HG02610 (cell line): Measurements from ENCODE around the gene MED17.
A peak's percentile ranks its signal among the peaks of the same experiment; 100 is the strongest.
"Not testable (repeated sequence)": the region's sequence is repeated elsewhere in the genome, so short reads cannot be mapped to it uniquely, and the experiment has no call there.

ENCODE experiments used
- ATAC-seq: cut with Tn5 transposase; IDR thresholded peaks from one replicate; pipeline ENCODE4 v1.9.1; 2021; ENCODE audit warnings: mild to moderate bottlenecking, moderate library complexity; ENCODE audit not compliant: unreplicated experiment

MED17 gene, protein sequence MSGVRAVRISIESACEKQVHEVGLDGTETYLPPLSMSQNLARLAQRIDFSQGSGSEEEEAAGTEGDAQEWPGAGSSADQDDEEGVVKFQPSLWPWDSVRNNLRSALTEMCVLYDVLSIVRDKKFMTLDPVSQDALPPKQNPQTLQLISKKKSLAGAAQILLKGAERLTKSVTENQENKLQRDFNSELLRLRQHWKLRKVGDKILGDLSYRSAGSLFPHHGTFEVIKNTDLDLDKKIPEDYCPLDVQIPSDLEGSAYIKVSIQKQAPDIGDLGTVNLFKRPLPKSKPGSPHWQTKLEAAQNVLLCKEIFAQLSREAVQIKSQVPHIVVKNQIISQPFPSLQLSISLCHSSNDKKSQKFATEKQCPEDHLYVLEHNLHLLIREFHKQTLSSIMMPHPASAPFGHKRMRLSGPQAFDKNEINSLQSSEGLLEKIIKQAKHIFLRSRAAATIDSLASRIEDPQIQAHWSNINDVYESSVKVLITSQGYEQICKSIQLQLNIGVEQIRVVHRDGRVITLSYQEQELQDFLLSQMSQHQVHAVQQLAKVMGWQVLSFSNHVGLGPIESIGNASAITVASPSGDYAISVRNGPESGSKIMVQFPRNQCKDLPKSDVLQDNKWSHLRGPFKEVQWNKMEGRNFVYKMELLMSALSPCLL

DNA sequence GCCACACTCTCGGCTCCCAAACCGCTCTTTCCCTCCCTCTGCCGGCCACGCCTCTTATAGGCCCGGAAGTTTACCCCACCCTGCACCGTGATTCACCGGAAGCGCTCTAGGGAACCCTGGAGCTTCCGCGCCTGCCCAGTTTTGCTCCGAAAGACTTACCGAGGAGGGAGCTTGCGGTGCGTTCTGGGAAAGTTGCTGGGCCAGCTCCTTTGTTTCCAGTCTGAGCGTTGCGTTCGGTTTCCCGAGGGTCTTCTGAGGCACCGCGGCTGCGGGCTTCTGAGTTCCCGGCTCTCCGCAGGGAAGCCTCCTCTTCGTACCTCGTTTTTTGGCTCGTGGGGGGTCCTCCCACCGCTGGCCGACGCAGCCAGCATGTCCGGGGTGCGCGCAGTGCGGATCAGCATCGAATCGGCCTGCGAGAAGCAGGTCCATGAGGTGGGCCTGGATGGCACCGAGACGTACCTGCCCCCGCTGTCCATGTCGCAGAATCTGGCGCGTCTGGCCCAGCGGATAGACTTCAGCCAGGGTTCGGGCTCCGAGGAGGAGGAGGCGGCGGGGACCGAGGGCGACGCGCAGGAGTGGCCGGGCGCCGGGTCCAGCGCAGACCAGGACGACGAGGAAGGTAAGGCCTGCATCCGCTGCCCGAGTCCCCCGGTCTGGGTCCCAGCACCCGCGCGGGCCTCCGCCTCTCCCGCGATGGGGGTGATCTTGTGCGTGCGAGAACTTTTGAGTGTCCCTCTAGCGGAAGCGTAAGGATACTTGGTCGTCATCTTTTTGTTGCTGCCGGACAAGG is at the start of gene MED17:
MED17 (plus strand) TSS at position 138 of the 790 bp plus-strand sequence; CDS start at position 370, 232 bp downstream.
- ATAC-seq = peak; percentile 97

DNA sequence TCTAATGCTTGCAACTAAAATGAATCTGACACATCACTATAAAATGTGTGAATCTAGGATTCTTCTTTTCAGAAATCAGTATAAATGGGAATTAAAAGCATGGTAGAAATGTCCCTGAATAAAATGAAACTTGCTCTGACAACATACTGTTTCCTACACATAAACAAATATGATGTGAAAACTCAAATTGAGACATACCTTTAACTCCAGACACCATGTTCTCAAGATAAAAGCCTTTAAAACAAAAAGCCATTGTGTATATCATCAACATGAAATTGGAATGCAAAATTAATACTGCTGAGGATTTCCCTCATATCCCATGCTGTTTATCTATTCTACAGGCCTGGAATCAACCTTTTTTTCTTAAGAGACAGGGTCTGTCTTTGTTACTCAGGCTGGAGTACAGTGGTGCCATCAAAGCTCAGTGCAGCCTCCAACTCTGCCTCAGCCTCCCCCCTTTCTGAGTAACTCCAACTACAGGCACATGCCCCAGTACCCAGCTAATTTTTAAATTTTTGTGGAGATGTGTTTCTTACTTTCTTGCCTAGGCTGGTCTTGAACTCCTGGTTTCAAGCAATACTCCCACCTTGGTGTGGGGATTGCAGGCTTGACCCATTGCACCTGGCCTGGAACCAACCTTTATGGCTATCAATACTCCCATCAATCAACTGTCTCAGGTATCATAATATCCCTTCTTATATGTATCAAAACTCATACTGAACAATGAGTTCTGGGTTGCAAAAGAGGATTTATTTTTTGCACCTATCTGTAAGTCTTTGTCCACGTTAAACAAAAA is 49.5 kb upstream of the MED17 start:
- no peak for ATAC-seq

DNA sequence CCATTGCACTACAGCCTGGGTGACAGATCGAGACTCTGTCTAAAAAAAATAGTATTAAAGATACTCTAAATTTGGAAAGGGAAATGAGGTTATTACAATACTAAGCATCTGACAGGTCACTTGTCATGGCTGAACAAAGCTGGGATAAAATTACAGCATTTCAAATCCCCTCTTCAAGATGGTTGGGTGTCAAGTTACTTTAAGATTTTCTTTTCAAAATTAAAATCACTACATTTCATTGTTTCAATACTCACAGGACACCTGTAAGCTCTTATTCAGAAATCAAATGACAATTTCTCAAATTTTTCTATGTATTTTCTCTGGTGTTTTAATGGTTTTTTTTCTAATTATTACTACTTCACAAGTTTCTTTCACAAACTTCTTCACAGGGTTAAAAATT is 48.5 kb upstream of the MED17 start:
- ATAC-seq = no peak

DNA sequence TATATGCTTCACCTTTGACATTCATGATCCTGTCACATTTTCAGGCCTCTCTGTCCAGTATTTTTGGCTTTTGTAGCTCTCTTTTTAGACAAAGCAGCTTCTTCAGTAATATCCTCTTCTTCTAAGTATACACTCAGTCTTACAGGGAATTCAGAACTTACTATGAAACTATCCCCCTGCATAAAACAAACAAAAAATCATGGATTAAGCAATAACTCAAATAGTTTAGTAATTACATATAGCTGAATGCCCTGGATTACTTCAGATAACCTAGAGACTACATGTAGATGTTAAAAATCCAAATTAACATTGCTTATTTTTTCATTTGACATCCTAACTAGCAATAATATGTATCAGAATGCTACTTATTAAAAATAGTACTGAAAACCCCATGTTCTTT is 48.0 kb upstream of the MED17 start:
- no peak for ATAC-seq

DNA sequence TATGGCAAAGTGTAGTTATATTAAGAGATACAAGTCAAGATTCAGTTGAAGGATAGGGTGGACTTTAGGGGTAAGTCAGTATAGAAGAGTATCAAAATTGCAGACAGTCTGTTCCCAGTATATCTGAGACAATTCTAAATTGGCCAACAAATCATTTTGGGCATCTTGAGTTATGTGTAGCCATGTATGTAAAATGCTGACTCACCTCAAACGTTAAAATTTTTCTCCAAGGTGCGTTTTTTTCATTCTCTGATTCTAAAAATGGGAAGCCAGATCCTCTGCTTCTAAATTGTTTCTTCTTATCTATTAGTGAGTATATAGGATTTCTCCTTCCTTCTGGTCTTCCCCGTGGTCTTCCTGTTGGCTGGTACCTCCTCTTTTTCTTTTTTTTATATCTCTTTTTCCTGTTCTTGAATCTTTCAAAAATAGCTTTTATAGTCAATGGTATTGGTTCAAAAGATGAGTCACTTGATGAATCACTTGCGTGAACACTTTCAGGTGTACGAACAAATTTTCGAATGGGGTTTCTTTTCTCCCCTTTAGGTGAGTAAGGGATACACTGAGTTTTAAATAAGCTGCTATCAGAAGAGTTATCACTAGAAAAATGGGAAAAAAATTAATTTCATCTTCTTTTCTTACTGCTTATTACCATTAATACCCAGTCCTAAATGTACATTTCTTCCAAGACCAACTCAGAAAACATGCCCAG is 46.0 kb upstream of the MED17 start:
- no peak for ATAC-seq

DNA sequence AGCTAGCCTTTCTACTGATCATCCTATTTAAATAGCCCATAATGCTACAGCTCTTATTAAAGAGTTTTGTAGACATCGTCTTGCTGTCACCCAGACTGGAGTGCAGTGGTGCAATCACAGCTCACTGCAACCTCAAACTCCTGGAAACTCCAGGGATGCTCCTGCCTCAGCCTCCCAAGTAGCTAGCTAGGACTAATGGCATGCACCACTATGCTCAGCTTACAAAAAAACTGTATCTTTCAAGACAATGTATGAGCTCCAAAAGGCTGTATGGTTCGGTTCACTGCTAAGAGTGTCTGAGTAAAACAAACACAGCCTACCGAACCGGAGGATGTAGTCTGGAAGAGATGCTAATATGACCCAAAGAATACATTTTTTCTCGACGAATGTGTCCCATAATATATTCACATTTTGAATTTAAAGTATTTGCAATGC is 45.4 kb upstream of the MED17 start:
- no peak for ATAC-seq

DNA sequence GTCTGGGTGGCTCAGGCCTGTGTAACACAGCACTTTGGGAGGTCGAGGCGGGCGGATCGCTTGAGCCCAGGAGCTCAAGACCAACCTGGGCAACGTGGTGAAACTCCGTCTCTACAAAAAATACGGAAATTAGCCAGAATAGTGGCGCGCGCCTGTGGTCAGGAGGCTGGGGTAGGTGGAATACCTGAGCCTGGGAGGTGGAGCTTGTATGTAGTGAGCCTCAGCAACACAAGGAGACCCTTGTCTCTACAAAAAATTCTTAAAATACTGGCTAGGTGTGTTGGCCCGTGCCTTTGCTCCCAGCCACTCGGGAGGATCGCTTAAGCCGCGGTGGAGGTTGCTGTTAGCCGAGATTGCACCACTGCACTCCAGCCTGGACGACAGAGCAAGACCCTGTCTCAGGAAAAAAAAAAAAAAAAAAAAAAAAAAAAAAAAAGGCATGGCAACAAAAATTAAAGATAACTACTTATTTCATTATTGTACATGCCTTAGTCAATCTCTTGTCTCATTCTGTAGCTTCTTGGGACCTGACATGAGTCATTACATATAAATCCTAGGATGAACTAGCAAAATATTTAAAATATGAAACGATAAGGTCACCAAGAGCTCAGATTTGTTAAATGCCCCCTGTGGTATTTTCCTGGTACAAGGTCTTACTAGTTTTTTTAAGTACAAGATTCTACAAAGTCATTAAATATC is 43.9 kb upstream of the MED17 start:
- ATAC-seq = no peak

DNA sequence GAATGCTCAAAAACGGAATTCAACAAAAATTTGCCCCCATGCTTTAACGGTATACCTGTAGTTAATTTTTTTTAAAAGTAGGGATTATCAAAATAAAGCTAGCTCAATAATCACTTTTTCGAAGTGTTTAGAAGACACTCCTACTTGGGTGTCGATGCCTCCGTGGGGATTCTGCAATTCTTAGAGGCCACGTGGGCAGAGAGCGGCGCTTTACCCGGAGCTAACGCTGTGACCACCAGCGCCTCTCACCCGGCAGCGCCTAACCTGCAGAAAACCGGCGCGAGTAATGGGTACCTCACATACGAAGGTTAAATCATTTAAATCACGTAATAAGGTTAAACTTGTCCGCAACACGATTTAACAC is 43.4 kb upstream of the MED17 start:
- peak; percentile 38 for ATAC-seq

DNA sequence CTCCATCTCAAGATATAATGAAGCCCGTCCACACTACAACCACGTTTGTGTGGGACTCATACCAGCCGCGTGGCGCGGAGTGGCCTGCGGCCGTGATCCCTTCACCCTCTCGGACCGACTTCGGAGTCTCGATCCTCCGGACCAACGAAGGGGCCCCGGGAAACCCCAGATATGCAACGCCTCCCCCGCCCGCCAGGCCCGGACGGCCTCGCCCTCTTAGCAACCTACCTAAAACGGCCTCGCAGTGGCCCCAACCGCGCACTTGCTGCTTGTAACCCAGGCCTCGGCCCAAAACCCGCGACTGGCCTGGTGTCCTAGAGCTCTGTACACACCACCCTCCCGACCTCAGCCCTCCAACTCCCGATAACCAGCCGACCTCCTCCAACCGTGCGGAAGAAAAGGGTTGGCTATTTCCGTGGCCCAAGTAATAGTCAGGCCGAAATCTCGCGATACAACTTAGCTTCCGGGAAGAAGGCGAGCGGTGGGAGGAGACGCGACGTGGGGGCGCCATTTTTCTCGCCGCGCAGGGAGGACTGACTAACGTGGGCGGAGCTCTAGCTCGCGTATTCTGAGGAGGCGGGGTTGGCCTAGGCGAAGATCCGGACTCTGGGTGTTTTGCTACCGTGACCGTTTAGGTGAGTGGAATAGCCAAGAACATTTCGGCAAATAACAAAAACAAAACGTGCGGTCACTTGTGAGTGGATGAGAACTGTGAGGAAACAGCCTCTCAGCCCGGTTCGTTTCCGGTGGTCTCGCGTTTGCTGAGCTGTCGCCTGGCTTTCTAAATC is 42.8 kb upstream of the MED17 start, which contains the start of the genes C11orf54 and TAF1D:
C11orf54 (plus strand) TSS at position 579 of the 788 bp plus-strand sequence. CDS start 5,722 bp downstream, outside the sequence.
TAF1D (minus strand) TSS at position 402 of the 788 bp plus-strand sequence. CDS start 2,191 bp downstream, outside the sequence.
- ATAC-seq = peak; percentile 84

DNA sequence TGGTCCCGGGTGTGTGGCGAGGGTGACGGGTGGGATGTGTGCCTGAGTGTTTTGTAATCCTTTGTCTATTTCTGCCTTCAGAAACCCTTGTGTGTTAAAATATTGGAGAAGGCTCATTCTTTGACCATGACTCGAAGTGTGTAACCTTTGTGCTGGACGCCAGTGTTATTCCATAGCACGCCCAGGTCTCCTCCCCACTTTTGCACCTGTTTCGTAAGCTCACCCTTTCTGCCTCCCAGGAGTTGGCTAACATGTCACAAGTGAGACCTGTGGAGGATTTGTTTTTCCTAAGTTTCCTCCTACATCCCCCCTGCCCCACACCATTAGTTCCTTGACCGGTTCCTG is 42.2 kb upstream of the MED17 start:
- ATAC-seq = peak; percentile 7

DNA sequence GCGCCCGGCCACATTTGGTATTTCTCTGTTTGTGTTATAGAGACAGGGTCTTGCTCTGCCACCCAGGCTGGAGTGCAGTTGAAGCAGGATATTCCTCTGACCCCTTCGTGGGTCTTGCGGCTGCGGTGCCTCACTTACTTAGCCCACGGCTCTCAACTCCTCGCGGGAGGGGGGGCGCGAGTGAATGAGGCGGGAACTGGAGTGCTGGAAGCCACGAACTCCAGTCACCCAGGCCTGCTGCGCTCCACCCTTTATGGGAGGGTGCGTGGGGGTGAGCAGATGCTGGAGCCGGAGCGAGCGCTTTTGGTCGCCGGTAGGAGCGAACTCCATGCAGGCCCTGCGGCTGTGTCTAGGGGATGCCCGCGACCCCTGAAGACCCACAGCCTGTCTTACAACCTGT is 40.8 kb upstream of the MED17 start:
- no peak for ATAC-seq

DNA sequence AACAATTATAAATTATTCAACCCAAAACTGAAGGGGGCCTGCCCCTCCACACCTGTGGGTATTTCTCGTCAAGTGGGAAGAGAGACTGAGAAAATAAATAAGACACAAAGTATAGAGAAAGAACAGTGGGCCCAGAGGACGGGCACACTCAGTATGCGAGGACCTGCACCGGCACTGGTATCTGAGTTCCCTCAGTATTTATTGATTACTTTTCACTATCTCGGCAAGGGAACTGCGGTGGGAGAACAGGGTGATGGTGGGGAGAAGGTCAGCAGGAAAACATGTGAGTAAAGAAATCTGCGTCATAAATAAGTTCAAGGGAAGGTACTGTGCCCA is 39.4 kb upstream of the MED17 start:
- ATAC-seq = no peak

DNA sequence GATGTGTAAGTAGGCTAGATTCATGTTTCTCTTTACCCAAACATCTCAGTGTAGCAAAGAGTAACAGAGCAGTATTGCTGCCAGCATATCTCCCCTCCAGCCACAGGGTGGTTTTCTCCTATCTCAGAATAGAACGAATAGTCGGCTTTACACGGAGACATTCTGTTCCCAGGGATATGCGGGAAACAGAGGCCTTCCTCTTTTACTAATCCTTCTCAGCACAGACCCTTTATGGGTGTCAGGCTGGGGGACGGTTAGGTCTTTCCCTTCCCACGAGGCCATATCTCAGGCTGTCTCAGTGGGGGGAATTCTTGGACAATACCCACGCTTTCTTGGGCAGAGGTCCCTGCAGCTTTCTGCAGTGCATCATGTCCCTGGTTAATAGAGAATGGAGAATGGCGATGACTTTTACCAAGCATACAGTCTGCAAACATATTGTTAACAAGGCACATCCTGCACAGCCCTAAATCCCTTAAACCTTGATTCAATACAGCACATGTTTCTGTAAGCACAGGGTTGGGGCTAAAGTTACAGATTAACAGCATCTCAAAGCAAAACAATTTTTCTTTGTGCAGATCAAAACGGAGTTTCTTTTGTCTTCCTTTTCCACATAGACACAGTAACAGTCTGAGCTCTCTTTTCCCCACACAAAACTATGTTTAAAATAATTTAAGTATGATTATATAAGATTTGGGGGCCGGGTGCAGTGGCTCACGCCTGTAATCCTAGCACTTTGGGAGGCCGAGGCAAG is 38.9 kb upstream of the MED17 start:
- not testable (repeated sequence) for ATAC-seq

DNA sequence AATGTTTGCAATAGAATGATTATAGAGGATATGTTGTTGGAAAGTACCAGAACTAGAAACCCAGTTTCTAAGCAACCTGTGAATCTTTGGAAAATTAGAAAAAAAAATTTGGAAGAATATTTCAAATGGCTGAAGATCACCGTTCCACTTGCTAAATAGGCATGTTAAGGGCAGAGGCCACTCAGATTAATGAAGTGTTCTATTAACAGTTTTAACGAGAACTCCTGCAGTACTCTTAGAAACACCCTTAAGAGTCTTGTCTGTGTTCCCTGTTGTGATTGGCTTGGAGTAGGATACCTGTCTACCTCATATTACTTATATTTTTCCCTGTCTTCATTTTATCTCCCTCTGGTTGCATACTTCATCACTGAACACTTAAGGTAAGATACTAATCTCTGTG is 38.0 kb upstream of the MED17 start:
- ATAC-seq = no peak

DNA sequence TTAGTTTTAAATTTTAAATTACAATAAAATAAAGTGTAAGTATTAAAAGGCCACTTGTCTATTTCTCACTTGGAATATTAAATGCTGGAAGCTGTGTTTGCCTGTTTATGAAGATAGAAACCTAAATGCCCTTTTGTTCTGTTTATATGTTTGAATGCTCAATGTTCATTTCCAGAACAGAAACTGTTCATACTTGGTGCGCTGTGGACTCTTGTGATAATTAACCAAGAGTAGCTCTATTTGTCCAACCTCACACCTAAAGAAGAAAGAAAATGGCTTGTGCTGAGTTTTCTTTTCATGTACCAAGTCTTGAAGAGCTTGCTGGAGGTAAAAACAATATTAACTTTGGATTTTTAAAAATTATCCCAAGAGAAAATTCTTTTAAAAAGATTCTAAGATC is 37.0 kb upstream of the MED17 start:
- ATAC-seq = peak; percentile 70

DNA sequence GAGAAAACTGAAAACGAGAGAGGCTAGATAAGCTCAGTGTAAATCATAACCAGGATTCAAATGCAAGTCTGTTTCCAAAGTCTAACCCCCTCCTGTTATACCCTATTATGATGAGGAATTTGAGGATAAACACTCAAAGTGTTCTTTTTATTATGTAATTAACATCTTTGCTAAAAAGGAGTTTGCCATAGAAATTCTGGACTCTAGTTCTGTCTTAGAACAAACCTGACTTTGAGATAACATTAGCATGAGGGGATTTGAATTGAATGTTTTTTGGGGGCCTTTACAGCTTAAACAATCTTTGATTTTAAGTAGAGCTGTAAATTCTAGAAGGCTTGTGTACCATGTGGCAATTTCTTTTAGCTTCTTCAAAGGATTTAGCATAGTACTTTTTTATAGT is 33.1 kb upstream of the MED17 start:
- no peak for ATAC-seq

DNA sequence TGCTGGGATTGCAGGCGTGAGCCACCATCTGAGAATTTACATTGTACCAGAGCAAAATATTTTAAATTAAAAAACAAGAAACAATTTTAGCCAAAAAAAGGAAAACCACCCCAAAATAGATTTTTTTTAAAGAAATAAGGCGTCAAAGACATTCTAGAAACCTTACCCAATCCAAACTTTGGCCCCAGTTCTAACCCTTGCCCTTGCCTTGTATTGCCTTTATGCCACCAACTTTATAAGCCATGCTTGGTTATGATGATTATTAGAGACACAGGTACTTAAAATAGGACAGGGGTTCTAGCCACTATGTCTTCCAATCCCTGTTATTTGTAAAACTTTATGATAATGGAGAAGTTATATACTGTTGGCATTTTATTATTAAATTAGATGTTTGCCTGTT is 30.8 kb upstream of the MED17 start:
- ATAC-seq = no peak

DNA sequence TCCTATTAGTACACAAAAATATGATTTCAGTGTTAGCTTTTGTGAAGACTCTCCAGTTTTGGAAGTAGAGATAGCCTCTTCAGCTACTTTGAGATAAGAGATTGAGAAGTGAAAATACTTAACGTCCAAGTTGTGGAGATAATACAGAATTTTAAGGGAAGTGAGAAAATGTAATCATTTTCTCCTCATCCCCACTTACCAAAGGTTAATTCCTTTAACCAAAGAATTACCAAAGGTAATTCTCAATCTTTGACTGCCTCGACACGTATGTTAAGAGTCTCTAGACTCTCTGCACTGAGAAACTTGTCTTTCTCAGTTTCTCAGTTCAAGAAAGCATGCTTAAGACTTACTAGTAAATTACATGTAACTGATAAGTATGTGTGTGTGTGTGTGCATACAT is 27.3 kb upstream of the MED17 start:
- ATAC-seq = peak; percentile 57
